Measurements from ENCODE around the gene OR52J3.

DNA sequence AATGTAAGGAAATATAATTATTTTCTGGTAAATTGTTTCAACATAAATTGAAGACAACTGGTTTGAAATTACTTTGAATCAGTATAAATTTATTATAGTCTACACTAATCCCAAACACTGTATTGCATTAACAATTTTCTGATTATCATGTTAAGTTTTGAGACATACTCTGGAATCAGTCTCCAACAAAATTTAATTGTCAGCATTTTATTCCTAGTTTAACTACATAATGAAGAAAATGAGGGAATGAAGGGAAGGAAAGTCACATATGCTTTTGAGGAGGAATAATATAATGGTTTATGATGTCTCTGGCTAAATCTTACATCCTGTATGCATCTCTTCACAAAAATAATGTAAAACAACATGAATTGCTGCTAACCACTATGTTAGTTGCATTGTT is 37.3 kb downstream of the OR52J3 start:
- TF ChIP-seq, protein P1, sequence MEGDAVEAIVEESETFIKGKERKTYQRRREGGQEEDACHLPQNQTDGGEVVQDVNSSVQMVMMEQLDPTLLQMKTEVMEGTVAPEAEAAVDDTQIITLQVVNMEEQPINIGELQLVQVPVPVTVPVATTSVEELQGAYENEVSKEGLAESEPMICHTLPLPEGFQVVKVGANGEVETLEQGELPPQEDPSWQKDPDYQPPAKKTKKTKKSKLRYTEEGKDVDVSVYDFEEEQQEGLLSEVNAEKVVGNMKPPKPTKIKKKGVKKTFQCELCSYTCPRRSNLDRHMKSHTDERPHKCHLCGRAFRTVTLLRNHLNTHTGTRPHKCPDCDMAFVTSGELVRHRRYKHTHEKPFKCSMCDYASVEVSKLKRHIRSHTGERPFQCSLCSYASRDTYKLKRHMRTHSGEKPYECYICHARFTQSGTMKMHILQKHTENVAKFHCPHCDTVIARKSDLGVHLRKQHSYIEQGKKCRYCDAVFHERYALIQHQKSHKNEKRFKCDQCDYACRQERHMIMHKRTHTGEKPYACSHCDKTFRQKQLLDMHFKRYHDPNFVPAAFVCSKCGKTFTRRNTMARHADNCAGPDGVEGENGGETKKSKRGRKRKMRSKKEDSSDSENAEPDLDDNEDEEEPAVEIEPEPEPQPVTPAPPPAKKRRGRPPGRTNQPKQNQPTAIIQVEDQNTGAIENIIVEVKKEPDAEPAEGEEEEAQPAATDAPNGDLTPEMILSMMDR (IDR thresholded peaks at IDR 0.05) = no peak
- TF ChIP-seq NFIC (IDR thresholded peaks at IDR 0.05; ENCODE audit: borderline replicate concordance) = no peak
- TF ChIP-seq RCOR1 (IDR thresholded peaks at IDR 0.05; ENCODE audit: low read length) = no peak
- no peak for TF ChIP-seq FOXJ3 (CRISPR knock-in tag; IDR thresholded peaks at IDR 0.05)
- TF ChIP-seq POLR2AphosphoS5 (IDR thresholded peaks at IDR 0.05; ENCODE audit: low read depth, low read length) = no peak
- TF ChIP-seq, protein P2, sequence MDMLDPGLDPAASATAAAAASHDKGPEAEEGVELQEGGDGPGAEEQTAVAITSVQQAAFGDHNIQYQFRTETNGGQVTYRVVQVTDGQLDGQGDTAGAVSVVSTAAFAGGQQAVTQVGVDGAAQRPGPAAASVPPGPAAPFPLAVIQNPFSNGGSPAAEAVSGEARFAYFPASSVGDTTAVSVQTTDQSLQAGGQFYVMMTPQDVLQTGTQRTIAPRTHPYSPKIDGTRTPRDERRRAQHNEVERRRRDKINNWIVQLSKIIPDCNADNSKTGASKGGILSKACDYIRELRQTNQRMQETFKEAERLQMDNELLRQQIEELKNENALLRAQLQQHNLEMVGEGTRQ (IDR thresholded peaks at IDR 0.05; ENCODE audit: borderline replicate concordance, low read depth, low read length) = no peak
- TF ChIP-seq, protein P3, sequence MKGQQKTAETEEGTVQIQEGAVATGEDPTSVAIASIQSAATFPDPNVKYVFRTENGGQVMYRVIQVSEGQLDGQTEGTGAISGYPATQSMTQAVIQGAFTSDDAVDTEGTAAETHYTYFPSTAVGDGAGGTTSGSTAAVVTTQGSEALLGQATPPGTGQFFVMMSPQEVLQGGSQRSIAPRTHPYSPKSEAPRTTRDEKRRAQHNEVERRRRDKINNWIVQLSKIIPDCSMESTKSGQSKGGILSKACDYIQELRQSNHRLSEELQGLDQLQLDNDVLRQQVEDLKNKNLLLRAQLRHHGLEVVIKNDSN (IDR thresholded peaks at IDR 0.05; ENCODE audit: borderline replicate concordance, low read depth) = no peak
- TF ChIP-seq CHD2 (IDR thresholded peaks at IDR 0.05; ENCODE audit: low read length, partially characterized antibody) = no peak
- no peak for TF ChIP-seq MXI1 (IDR thresholded peaks at IDR 0.05; ENCODE audit: low read depth, low read length)

Data from SK-N-SH (cell line).